Cardiac fibroblast (primary cell): Measurements from ENCODE around the gene LPP.

Experiments
- DNase-seq, 2 donors: peaks; one replicate each; pipeline versions ENCODE4 v3.0.0 to v3.0.0-alpha.2; 2010; ENCODE audit warnings: low read depth in 2 of 2
- H3K4me3 ChIP-seq, 2 donors: replicated peaks in 1 of 2; 1 replicate in 1 of 2; 2 replicates in 1 of 2; pipeline ENCODE4 v1.5.1; 2011; ENCODE audit warnings: low read depth in 2 of 2, low read length in 2 of 2, mild to moderate bottlenecking in 2 of 2, moderate library complexity in 1 of 2
- TF ChIP-seq, protein P1 (sequence below): IDR thresholded peaks from one replicate; pipeline ENCODE4 v1.5.1; 2011; ENCODE audit warnings: low read depth, mild to moderate bottlenecking, low read length, inconsistent platforms

LPP gene

DNA sequence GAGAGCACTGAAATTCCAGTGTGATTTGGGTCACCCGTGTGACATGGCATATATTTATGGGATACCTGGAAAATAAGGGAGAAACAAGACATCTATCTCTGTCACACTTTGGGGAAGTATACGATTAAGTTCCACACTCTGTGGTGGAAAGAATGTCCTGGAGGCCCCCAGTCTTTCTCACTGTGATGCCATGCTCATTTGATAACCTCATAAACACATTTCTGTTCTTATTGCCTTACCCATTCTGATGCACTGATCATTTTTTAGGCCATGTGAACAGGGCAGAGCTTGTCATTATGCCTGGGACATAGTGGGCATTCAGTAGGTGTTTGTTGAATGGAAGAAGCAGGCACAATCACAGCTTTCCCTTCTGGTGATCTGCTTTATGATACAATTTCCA is 668.5 kb downstream of the LPP start:
- TF ChIP-seq, protein P1, sequence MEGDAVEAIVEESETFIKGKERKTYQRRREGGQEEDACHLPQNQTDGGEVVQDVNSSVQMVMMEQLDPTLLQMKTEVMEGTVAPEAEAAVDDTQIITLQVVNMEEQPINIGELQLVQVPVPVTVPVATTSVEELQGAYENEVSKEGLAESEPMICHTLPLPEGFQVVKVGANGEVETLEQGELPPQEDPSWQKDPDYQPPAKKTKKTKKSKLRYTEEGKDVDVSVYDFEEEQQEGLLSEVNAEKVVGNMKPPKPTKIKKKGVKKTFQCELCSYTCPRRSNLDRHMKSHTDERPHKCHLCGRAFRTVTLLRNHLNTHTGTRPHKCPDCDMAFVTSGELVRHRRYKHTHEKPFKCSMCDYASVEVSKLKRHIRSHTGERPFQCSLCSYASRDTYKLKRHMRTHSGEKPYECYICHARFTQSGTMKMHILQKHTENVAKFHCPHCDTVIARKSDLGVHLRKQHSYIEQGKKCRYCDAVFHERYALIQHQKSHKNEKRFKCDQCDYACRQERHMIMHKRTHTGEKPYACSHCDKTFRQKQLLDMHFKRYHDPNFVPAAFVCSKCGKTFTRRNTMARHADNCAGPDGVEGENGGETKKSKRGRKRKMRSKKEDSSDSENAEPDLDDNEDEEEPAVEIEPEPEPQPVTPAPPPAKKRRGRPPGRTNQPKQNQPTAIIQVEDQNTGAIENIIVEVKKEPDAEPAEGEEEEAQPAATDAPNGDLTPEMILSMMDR = no peak
- no peak for DNase-seq

GRCh38 chr3:188824566-188824965 is 670.6 kb downstream of the LPP start:
- no peak for DNase-seq
- TF ChIP-seq, protein P1 = no peak
- H3K4me3 ChIP-seq = no peak overlapping the region

More for the DNA sequence above, 668.5 kb downstream of the LPP start:
- no peak overlapping the region for H3K4me3 ChIP-seq

GRCh38 chr3:188825901-188826300 is 671.9 kb downstream of the LPP start:
- no peak for DNase-seq
- no peak overlapping the region for H3K4me3 ChIP-seq
- TF ChIP-seq, protein P1 = no peak

DNA sequence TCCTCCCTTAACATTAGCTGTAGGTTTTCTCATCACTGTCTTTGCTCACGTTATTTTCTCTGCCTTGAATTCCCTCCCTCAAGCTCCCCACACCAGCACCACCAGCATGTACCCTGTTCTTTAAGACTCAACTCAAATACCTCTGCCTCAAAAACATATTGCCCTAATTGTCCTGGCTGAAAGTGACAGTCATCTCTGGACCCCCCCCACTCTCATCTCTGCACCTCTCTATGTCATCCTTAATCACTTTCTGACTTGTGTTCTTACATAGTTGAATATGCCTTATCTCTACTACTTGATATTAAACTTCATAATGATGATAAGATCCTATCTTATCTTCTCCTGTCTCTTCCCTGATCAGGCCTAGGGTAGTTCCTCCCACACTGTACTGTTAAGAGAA is 672.6 kb downstream of the LPP start:
- no peak overlapping the region for H3K4me3 ChIP-seq
- TF ChIP-seq, protein P1 = no peak
- no peak for DNase-seq

- TF ChIP-seq, protein P1 = no peak
- no peak for DNase-seq
These were observed 673.1 kb downstream of the LPP start for GRCh38 chr3:188827103-188827502.

DNA sequence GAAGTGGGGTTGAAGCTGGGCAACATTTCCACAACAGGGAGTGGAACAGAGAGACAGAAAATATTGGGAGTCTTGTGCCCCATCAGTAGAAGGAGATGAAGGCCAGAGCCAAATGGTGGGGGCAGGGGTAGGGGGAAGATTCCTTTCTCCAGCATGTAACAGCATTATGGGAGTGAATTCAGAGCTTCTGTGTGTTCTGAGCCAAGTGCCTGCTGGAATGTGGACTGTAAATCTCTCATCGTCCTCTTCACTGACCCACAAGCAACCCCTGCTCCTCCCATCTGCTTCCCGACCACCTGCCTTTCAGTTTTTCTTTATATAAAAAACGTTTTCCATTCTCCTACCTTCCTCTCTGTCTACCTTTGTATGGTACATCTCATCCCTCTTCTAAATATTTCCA is 673.6 kb downstream of the LPP start:
- DNase-seq = no peak
- H3K4me3 ChIP-seq = no peak overlapping the region
- TF ChIP-seq, protein P1 = no peak

More at GRCh38 chr3:188827103-188827502, 673.1 kb downstream of the LPP start:
- no peak overlapping the region for H3K4me3 ChIP-seq

DNA sequence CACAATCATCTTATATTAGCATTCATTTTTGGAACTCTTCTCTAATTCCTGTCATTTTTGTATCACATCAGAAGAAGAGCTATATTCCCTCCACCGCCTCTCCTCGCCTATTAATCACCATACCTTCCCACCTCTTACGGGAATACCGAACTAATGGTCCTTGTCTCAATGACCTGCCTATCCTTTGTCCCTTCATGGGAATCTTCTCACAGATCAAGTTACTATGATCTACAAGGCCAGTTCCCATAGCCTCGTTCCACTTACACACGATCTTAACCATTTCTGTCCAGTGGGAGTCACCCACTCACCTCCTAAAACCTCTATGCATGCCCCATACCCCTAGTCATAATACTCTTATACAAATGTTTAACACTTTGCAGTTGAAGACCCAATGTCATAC is 675.2 kb downstream of the LPP start:
- TF ChIP-seq, protein P1 = no peak

More for the DNA sequence above, 675.2 kb downstream of the LPP start:
- DNase-seq = no peak
- no peak overlapping the region for H3K4me3 ChIP-seq
